ENCODE data around the gene PRKG1. TPM values are rescaled to one million over a fixed set of nuclear protein-coding genes. Genes with fewer than 3 reads are reported as not detected.

The PRKG1 gene
- total RNA-seq, 4 donors from 2014 or later = 26.5 to 72.3 (median 58.1) TPM

GRCh38 chr10:51034769-51035168 is 39.5 kb upstream of the PRKG1 start:
- intact Hi-C loops (cut with DNase I) = no loop called here
- Histone ChIP-seq H3K27me3 (no peaks in the 10 kb centered on the region), H3K9me3 (no peaks in the 10 kb centered on the region), H3K27ac (no peak overlapping the region), H3K36me3 (no peaks in the 10 kb centered on the region), H3K4me1 (peaks cover 11 to 13% of the 10 kb centered on the region in 2 donors), H3K4me3 (replicated peaks in 1 of 3) (no peak overlapping the region)
- no peak for TF ChIP-seq POLR2A (IDR thresholded peaks at IDR 0.05)
- TF ChIP-seq CTCF (IDR thresholded peaks at IDR 0.05) = no peak
- no peak for DNase-seq
- 85 to 96% methylated on average over 4 of the region's 4 CpGs for whole genome bisulfite sequencing, 2 donors

- peak in 1 of 2 donors; percentile 68 for DNase-seq
- peaks cover 11 to 13% of the 10 kb centered on the region in 2 donors for H3K4me1 ChIP-seq
- H3K36me3 ChIP-seq = no peaks in the 10 kb centered on the region
- no peak overlapping the region for H3K27ac ChIP-seq
- H3K9me3 ChIP-seq = no peaks in the 10 kb centered on the region
- H3K4me3 ChIP-seq (replicated peaks in 1 of 3) = no peak overlapping the region
- 71 to 97% methylated on average over 4 of the region's 4 CpGs for WGBS, 2 donors
- intact Hi-C loops (cut with DNase I) = no loop called here
- no peaks in the 10 kb centered on the region for H3K27me3 ChIP-seq
- TF ChIP-seq CTCF (IDR thresholded peaks at IDR 0.05) (no peak), POLR2A (IDR thresholded peaks at IDR 0.05) (no peak)
Measured at GRCh38 chr10:51035344-51035743, 38.9 kb upstream of the PRKG1 start.

- Histone ChIP-seq H3K4me1 (no peaks in the 10 kb centered on the region), H3K36me3 (no peaks in the 10 kb centered on the region), H3K27ac (no peak overlapping the region), H3K4me3 (replicated peaks in 1 of 3) (no peak overlapping the region), H3K27me3 (no peaks in the 10 kb centered on the region), H3K9me3 (no peaks in the 10 kb centered on the region)
- intact Hi-C loops (cut with DNase I) = no loop called here
- TF ChIP-seq CTCF (IDR thresholded peaks at IDR 0.05) (no peak), POLR2A (IDR thresholded peaks at IDR 0.05) (no peak)
- DNase-seq = no peak
- WGBS, 2 donors = 96 to 97% methylated on average over 2 of the region's 2 CpGs
Measured at GRCh38 chr10:51045871-51046270, 28.4 kb upstream of the PRKG1 start.

DNA sequence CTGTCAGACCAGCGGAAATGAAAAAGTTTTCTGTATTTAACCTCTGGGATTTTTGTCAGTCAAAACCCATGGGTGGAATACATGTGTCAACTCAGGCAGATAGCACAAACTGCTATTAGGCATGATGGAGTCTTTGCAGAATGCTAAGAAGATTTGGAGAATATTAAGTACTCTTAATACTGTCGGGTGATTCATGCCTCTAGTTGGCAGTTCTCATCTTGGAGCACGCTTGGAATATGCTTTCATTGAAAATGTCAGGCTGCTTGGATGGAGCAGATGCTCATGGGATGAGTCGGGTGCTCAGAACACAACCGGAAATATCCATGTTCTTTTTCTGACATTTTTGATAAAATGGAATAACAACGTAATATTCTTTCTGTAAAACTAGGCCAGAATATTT is 27.6 kb upstream of the PRKG1 start:
- WGBS, 2 donors = 83 to 86% methylated on average over 6 of the region's 6 CpGs
- no peak for DNase-seq
- H3K27ac ChIP-seq = no peak overlapping the region
- H3K27me3 ChIP-seq = no peaks in the 10 kb centered on the region
- no peaks in the 10 kb centered on the region for H3K36me3 ChIP-seq
- intact Hi-C loops (cut with DNase I) = no loop called here
- H3K4me1 ChIP-seq = no peaks in the 10 kb centered on the region
- H3K4me3 ChIP-seq (replicated peaks in 1 of 3) = no peak overlapping the region
- TF ChIP-seq POLR2A (IDR thresholded peaks at IDR 0.05) (no peak), CTCF (IDR thresholded peaks at IDR 0.05) (no peak)
- H3K9me3 ChIP-seq = no peaks in the 10 kb centered on the region

GRCh38 chr10:51047857-51048256 is 26.4 kb upstream of the PRKG1 start:
- H3K27ac ChIP-seq = no peak overlapping the region
- no peaks in the 10 kb centered on the region for H3K4me1 ChIP-seq
- no peaks in the 10 kb centered on the region for H3K27me3 ChIP-seq
- no peaks in the 10 kb centered on the region for H3K36me3 ChIP-seq
- no peaks in the 10 kb centered on the region for H3K9me3 ChIP-seq
- TF ChIP-seq POLR2A (IDR thresholded peaks at IDR 0.05) (no peak), CTCF (IDR thresholded peaks at IDR 0.05) (peak in 3 of 6 experiments; percentile 20 to 48 (median 22))
- DNase-seq = no peak
- WGBS, 2 donors = 72 to 79% methylated on average over 2 of the region's 2 CpGs
- no peak overlapping the region for H3K4me3 ChIP-seq (replicated peaks in 1 of 3)
- intact Hi-C loops (cut with DNase I) = no loop called here
